WTC11 (cell line): ENCODE data around the gene PIK3R2. TPM values are rescaled to one million over a fixed set of nuclear protein-coding genes. Genes with fewer than 3 reads are reported as not detected.

Experiments
- ATAC-seq: fragments of 200-7000 bp; cut with Tn5 transposase; 2 replicates; pipeline ENCODE4 v1.10.0; 2021; ENCODE audit warnings: mild to moderate bottlenecking, moderate library complexity
- CTCF ChIA-PET: fragments of 300-600 bp; sonication (Branson Sonifier 250); formaldehyde crosslinking; loops from one replicate; lab custom pipeline; 2021; ENCODE audit warnings: antibody characterized with exemption; lab: Charles Lee
- POLR2A ChIA-PET: fragments of 350-600 bp; sonication (Branson Sonifier 250); formaldehyde crosslinking; loops from one replicate; lab custom pipeline; 2021; ENCODE audit warnings: antibody characterized with exemption; lab: Charles Lee
- DNase-seq: peaks from one replicate; pipeline ENCODE4 v3.0.0; 2021; ENCODE audit warnings: low spot score
- H3K27ac Mint-ChIP-seq: 2 replicates; pipeline ENCODE4 v1.8.0; 2021; ENCODE audit warnings: mixed read lengths
- H3K27me3 Mint-ChIP-seq: 2 replicates; pipeline ENCODE4 v1.8.0; 2021; ENCODE audit warnings: low read depth, mild to moderate bottlenecking, moderate library complexity, mixed read lengths
- H3K36me3 Mint-ChIP-seq: 2 replicates; pipeline ENCODE4 v1.8.0; 2021; ENCODE audit warnings: mixed read lengths
- H3K4me1 Mint-ChIP-seq: 2 replicates; pipeline ENCODE4 v1.8.0; 2022; ENCODE audit warnings: mixed read lengths
- H3K4me3 Mint-ChIP-seq: 2 replicates; pipeline ENCODE4 v1.8.0; 2021; ENCODE audit warnings: mild to moderate bottlenecking, moderate library complexity, mixed read lengths
- H3K9me3 Mint-ChIP-seq: 2 replicates; pipeline ENCODE4 v1.8.0; 2021; ENCODE audit warnings: mixed read lengths
- FOXK1 ChIP-seq: sonication (generic); formaldehyde crosslinking; IDR thresholded peaks from 2 replicates; pipeline ENCODE4 v1.8.0; 2022; ENCODE audit warnings: mild to moderate bottlenecking, moderate library complexity, missing genetic modification reagents
- GRHL2 ChIP-seq: fragments of 250-450 bp; sonication (Bioruptor Pico); IDR thresholded peaks from 2 replicates; pipeline ENCODE4 v1.8.0; 2022; ENCODE audit warnings: mild to moderate bottlenecking, moderate library complexity; ENCODE audit not compliant: insufficient replicate concordance, severe bottlenecking
- GTF2I ChIP-seq: fragments of 250-450 bp; sonication (Bioruptor Pico); conservative IDR thresholded peaks from 2 replicates; pipeline ENCODE4 v1.4.0; 2021; ENCODE audit warnings: mild to moderate bottlenecking
- HMGA2 ChIP-seq: fragments of 250-450 bp; sonication (Bioruptor Pico); IDR thresholded peaks from 2 replicates; pipeline ENCODE4 v1.4.0; 2021; ENCODE audit warnings: mild to moderate bottlenecking, moderate library complexity
- TCF7 ChIP-seq: sonication (generic); formaldehyde crosslinking; IDR thresholded peaks from 2 replicates; pipeline ENCODE4 v1.8.0; 2022; ENCODE audit warnings: mild to moderate bottlenecking, low read depth, missing genetic modification reagents, moderate library complexity
- ZNF121 ChIP-seq: sonication (generic); formaldehyde crosslinking; IDR thresholded peaks from 2 replicates; pipeline ENCODE4 v1.8.0; 2023; ENCODE audit warnings: missing genetic modification reagents
- ZNF138 ChIP-seq: sonication (generic); formaldehyde crosslinking; conservative IDR thresholded peaks from 2 replicates; pipeline ENCODE4 v1.8.1; 2022; ENCODE audit warnings: mild to moderate bottlenecking, moderate library complexity, missing genetic modification reagents
- ZNF671 ChIP-seq: fragments of 250-450 bp; sonication (Bioruptor Pico); IDR thresholded peaks from 2 replicates; pipeline ENCODE4 v1.8.0; 2021; ENCODE audit warnings: mild to moderate bottlenecking
- total RNA-seq: library from RNA; stranded (reverse); gene quantifications from 3 replicates; pipeline ENCODE4 v1.2.3, GENCODE V29; 2021
- TF ChIP-seq, protein P1 (sequence below): sonication (generic); formaldehyde crosslinking; IDR thresholded peaks from 2 replicates; pipeline ENCODE4 v1.8.1; 2023; ENCODE audit warnings: mild to moderate bottlenecking, missing genetic modification reagents, borderline replicate concordance
- TF ChIP-seq, protein P2 (sequence below): sonication (generic); formaldehyde crosslinking; IDR thresholded peaks from 2 replicates; pipeline ENCODE4 v1.8.0; 2022; ENCODE audit warnings: mild to moderate bottlenecking, missing genetic modification reagents
- TF ChIP-seq, protein P3 (sequence below): fragments of 250-450 bp; sonication (Bioruptor Pico); IDR thresholded peaks from 2 replicates; pipeline ENCODE4 v1.9.0; 2021; ENCODE audit warnings: mild to moderate bottlenecking, borderline replicate concordance
- TF ChIP-seq, protein P4 (sequence below): fragments of 250-450 bp; sonication (Bioruptor Pico); IDR thresholded peaks from 2 replicates; pipeline ENCODE4 v1.8.0; 2021; ENCODE audit warnings: mild to moderate bottlenecking
- TF ChIP-seq, protein P5 (sequence below): sonication (generic); formaldehyde crosslinking; conservative IDR thresholded peaks from 2 replicates; pipeline ENCODE4 v1.8.1; 2023; ENCODE audit warnings: mild to moderate bottlenecking, low read depth, missing genetic modification reagents, moderate library complexity

Gene PIK3R2
- total RNA-seq, 1 experiment from 2014 or later: 56.9 TPM

DNA sequence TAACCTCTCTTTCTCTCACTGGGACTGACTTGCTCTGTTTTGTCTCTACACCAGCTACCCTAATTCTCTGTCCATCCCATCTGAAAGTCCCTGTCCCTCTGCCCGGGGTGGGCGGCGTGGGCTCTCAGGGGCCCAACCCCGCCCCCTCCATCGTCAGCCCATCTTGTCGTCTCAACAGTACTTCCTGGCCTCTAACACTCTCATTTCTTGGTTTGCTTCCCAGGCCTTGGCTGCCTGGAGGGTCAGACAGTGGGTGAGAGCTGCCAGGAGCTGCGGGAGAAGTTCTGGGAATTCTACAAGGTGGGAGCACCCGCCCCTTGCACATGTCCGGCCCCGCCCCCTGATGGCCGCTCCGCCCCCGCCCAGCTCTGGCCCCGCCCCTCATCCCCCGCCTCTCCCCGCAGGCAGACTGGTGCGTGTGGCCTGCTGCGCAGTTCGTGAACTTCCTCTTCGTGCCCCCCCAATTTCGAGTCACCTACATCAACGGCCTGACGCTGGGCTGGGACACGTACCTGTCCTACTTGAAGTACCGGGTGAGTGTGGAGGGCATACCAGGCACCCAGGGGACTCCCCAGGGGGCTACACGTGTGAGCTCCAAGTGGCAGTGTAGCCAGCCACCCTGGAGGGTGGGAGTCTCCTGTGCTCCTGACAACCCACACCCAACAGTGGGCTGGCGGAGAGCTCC, 41.7 kb downstream of the PIK3R2 start:
- Mint-ChIP-seq H3K27ac (peak overlapping the region; percentile 92), H3K9me3 (no peaks in the 10 kb centered on the region), H3K4me3 (peak overlapping the region; percentile 82), H3K27me3 (peaks cover 2% of the 10 kb centered on the region; the same call in 1 of the 2 replicates), H3K4me1 (peaks cover 20% of the 10 kb centered on the region), H3K36me3 (peaks cover 19% of the 10 kb centered on the region)
- POLR2A ChIA-PET: interaction anchor here (1.7 kb wide), 1 partner anchor 30 kb away, joined by 5 read pairs; no protein-coding TSS in a partner anchor
- CTCF ChIA-PET: interaction anchor here (0.5 to 6.0 kb wide), 13 partner anchors 10 to 877 kb away, joined by 3 to 43 read pairs (median 6); partner anchors contain the start of genes GDF15, JUND and RAB3A
- peak; percentile 63 for DNase-seq
- ATAC-seq: no peak; the same call in 1 of the 2 replicates
- TF ChIP-seq GRHL2 (CRISPR knock-in tag) (no peak), FOXK1 (CRISPR knock-in tag) (no peak), HMGA2 (no peak), ZNF671 (CRISPR knock-in tag) (0 out of 2 replicates have a peak, but pooled peaks have one; percentile 10)
- TF ChIP-seq, protein P1, sequence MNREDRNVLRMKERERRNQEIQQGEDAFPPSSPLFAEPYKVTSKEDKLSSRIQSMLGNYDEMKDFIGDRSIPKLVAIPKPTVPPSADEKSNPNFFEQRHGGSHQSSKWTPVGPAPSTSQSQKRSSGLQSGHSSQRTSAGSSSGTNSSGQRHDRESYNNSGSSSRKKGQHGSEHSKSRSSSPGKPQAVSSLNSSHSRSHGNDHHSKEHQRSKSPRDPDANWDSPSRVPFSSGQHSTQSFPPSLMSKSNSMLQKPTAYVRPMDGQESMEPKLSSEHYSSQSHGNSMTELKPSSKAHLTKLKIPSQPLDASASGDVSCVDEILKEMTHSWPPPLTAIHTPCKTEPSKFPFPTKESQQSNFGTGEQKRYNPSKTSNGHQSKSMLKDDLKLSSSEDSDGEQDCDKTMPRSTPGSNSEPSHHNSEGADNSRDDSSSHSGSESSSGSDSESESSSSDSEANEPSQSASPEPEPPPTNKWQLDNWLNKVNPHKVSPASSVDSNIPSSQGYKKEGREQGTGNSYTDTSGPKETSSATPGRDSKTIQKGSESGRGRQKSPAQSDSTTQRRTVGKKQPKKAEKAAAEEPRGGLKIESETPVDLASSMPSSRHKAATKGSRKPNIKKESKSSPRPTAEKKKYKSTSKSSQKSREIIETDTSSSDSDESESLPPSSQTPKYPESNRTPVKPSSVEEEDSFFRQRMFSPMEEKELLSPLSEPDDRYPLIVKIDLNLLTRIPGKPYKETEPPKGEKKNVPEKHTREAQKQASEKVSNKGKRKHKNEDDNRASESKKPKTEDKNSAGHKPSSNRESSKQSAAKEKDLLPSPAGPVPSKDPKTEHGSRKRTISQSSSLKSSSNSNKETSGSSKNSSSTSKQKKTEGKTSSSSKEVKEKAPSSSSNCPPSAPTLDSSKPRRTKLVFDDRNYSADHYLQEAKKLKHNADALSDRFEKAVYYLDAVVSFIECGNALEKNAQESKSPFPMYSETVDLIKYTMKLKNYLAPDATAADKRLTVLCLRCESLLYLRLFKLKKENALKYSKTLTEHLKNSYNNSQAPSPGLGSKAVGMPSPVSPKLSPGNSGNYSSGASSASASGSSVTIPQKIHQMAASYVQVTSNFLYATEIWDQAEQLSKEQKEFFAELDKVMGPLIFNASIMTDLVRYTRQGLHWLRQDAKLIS (CRISPR knock-in tag): no peak
- TF ChIP-seq, protein P2, sequence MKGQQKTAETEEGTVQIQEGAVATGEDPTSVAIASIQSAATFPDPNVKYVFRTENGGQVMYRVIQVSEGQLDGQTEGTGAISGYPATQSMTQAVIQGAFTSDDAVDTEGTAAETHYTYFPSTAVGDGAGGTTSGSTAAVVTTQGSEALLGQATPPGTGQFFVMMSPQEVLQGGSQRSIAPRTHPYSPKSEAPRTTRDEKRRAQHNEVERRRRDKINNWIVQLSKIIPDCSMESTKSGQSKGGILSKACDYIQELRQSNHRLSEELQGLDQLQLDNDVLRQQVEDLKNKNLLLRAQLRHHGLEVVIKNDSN (CRISPR knock-in tag): no peak
- TF ChIP-seq, protein P3, sequence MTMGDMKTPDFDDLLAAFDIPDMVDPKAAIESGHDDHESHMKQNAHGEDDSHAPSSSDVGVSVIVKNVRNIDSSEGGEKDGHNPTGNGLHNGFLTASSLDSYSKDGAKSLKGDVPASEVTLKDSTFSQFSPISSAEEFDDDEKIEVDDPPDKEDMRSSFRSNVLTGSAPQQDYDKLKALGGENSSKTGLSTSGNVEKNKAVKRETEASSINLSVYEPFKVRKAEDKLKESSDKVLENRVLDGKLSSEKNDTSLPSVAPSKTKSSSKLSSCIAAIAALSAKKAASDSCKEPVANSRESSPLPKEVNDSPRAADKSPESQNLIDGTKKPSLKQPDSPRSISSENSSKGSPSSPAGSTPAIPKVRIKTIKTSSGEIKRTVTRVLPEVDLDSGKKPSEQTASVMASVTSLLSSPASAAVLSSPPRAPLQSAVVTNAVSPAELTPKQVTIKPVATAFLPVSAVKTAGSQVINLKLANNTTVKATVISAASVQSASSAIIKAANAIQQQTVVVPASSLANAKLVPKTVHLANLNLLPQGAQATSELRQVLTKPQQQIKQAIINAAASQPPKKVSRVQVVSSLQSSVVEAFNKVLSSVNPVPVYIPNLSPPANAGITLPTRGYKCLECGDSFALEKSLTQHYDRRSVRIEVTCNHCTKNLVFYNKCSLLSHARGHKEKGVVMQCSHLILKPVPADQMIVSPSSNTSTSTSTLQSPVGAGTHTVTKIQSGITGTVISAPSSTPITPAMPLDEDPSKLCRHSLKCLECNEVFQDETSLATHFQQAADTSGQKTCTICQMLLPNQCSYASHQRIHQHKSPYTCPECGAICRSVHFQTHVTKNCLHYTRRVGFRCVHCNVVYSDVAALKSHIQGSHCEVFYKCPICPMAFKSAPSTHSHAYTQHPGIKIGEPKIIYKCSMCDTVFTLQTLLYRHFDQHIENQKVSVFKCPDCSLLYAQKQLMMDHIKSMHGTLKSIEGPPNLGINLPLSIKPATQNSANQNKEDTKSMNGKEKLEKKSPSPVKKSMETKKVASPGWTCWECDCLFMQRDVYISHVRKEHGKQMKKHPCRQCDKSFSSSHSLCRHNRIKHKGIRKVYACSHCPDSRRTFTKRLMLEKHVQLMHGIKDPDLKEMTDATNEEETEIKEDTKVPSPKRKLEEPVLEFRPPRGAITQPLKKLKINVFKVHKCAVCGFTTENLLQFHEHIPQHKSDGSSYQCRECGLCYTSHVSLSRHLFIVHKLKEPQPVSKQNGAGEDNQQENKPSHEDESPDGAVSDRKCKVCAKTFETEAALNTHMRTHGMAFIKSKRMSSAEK (CRISPR knock-in tag): no peak

DNA sequence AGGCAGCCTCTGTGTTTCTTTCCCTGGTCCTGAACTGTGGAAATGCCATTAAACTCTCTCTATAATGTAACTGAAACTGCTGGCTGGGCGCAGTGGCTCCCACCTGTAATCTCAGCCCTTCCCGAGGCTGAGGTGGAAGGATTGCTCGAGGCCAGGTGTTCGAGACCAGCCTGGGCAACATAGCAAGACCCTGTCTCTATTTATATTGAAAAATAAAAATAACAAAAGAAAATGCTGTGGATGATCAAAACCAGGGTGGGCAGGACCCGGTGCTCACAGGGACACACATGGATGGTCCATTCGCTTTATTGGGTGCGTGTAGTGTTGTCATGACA, 43.5 kb downstream of the PIK3R2 start:
- ChIA-PET POLR2A (no interaction called here), CTCF (interaction anchor here (1.2 to 6.0 kb wide), 2 partner anchors 9 to 83 kb away, joined by 3 to 33 read pairs; no protein-coding TSS in a partner anchor)
- H3K4me3 Mint-ChIP-seq: no peak overlapping the region
- no peaks in the 10 kb centered on the region for H3K9me3 Mint-ChIP-seq
- ATAC-seq (no peak), DNase-seq (no peak)
- no peak overlapping the region for H3K27ac Mint-ChIP-seq
- TF ChIP-seq ZNF121 (CRISPR knock-in tag) (peak; percentile 69; the same call in 1 of the 2 replicates), FOXK1 (CRISPR knock-in tag) (no peak)
- H3K4me1 Mint-ChIP-seq: peaks cover 20% of the 10 kb centered on the region
- H3K36me3 Mint-ChIP-seq: peaks cover 27% of the 10 kb centered on the region
- H3K27me3 Mint-ChIP-seq: peaks cover 2% of the 10 kb centered on the region; the same call in 1 of the 2 replicates

DNA sequence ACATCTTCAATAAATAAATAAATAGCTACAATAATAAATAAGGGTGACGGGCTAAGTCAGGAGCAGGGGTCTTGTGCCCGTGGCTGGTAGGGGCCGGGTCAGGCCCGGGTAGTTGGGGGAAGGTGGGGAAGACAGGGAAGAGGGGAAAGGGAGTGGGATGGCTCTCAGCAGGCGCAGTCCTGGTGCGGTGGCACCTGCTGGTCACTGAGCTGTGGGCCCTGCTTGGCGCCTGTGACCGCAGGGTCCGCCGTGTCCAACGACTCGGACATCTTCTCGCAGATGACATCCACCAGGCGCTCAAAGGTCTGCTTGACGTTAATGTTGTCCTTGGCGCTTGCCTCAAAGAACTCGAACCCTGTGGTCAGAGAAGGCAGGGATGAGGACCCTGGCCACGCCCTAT, 44.3 kb downstream of the PIK3R2 start:
- POLR2A ChIA-PET: interaction anchor here (0.6 kb wide), 1 partner anchor 102 kb away, joined by 3 read pairs; no protein-coding TSS in a partner anchor
- CTCF ChIA-PET: interaction anchor here (0.6 to 1.2 kb wide), 2 partner anchors 84 to 1279 kb away, joined by 3 read pairs; no protein-coding TSS in a partner anchor
- no peak for DNase-seq
- TF ChIP-seq, protein P4, sequence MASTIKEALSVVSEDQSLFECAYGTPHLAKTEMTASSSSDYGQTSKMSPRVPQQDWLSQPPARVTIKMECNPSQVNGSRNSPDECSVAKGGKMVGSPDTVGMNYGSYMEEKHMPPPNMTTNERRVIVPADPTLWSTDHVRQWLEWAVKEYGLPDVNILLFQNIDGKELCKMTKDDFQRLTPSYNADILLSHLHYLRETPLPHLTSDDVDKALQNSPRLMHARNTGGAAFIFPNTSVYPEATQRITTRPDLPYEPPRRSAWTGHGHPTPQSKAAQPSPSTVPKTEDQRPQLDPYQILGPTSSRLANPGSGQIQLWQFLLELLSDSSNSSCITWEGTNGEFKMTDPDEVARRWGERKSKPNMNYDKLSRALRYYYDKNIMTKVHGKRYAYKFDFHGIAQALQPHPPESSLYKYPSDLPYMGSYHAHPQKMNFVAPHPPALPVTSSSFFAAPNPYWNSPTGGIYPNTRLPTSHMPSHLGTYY: no peak
- TF ChIP-seq ZNF138 (no peak), TCF7 (no peak), GTF2I (no peak)
- TF ChIP-seq, protein P5, sequence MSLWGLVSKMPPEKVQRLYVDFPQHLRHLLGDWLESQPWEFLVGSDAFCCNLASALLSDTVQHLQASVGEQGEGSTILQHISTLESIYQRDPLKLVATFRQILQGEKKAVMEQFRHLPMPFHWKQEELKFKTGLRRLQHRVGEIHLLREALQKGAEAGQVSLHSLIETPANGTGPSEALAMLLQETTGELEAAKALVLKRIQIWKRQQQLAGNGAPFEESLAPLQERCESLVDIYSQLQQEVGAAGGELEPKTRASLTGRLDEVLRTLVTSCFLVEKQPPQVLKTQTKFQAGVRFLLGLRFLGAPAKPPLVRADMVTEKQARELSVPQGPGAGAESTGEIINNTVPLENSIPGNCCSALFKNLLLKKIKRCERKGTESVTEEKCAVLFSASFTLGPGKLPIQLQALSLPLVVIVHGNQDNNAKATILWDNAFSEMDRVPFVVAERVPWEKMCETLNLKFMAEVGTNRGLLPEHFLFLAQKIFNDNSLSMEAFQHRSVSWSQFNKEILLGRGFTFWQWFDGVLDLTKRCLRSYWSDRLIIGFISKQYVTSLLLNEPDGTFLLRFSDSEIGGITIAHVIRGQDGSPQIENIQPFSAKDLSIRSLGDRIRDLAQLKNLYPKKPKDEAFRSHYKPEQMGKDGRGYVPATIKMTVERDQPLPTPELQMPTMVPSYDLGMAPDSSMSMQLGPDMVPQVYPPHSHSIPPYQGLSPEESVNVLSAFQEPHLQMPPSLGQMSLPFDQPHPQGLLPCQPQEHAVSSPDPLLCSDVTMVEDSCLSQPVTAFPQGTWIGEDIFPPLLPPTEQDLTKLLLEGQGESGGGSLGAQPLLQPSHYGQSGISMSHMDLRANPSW (CRISPR knock-in tag): no peak

More for the DNA sequence above, 44.3 kb downstream of the PIK3R2 start:
- Mint-ChIP-seq H3K4me1 (peaks cover 16% of the 10 kb centered on the region), H3K27me3 (peaks cover 2% of the 10 kb centered on the region; the same call in 1 of the 2 replicates), H3K27ac (no peak overlapping the region), H3K9me3 (no peaks in the 10 kb centered on the region), H3K4me3 (no peak overlapping the region), H3K36me3 (peaks cover 29% of the 10 kb centered on the region)
- no peak for ATAC-seq
